GM23248 (cell line): Measurements from ENCODE around the gene RIBC2. TPM values are rescaled to one million over a fixed set of nuclear protein-coding genes. Genes with fewer than 3 reads are reported as not detected.

Experiments used
- DNase-seq: peaks from one replicate; pipeline ENCODE4 v3.0.0-alpha.2; 2015
- H2AFZ ChIP-seq: fragments of 200-600 bp; sonication (generic); 2 replicates; pipeline ENCODE4 v1.6.1; 2016; ENCODE audit warnings: antibody characterized with exemption
- H3F3A ChIP-seq: fragments of 200-600 bp; sonication (generic); 2 replicates; pipeline ENCODE4 v1.6.1; 2016; ENCODE audit warnings: mild to moderate bottlenecking, antibody characterized with exemption, mixed run types; ENCODE audit not compliant: insufficient read depth
- H3K27ac ChIP-seq: fragments of 200-600 bp; sonication (generic); 2 replicates; pipeline ENCODE4 v1.5.1; 2016; ENCODE audit warnings: mild to moderate bottlenecking
- H3K27me3 ChIP-seq: fragments of 200-600 bp; sonication (generic); replicated peaks from 2 replicates; pipeline ENCODE4 v1.6.1; 2016; ENCODE audit warnings: mild to moderate bottlenecking; ENCODE audit not compliant: insufficient read depth
- H3K36me3 ChIP-seq: fragments of 200-600 bp; sonication (generic); 2 replicates; pipeline ENCODE4 v1.6.1; 2016; ENCODE audit warnings: low read depth, mild to moderate bottlenecking
- H3K4me1 ChIP-seq: fragments of 200-600 bp; sonication (generic); 2 replicates; pipeline ENCODE4 v1.6.1; 2016; ENCODE audit warnings: mild to moderate bottlenecking; ENCODE audit not compliant: insufficient read depth
- H3K4me2 ChIP-seq: fragments of 200-600 bp; sonication (generic); one replicate; pipeline ENCODE4 v1.6.1; 2016; ENCODE audit warnings: mild to moderate bottlenecking; ENCODE audit not compliant: unreplicated experiment
- H3K4me3 ChIP-seq: fragments of 200-600 bp; sonication (generic); 2 replicates; pipeline ENCODE4 v1.5.1; 2016; ENCODE audit warnings: mild to moderate bottlenecking
- H3K79me2 ChIP-seq: fragments of 200-600 bp; sonication (generic); 2 replicates; pipeline ENCODE4 v1.6.1; 2016; ENCODE audit warnings: mild to moderate bottlenecking; ENCODE audit not compliant: insufficient read depth
- H3K9ac ChIP-seq: fragments of 200-600 bp; sonication (generic); 2 replicates; pipeline ENCODE4 v1.6.1; 2016; ENCODE audit warnings: mild to moderate bottlenecking
- H3K9me2 ChIP-seq: fragments of 200-600 bp; sonication (generic); 2 replicates; pipeline ENCODE4 v1.6.1; 2016; ENCODE audit warnings: mixed run types, mild to moderate bottlenecking, moderate library complexity; ENCODE audit not compliant: insufficient read depth
- H3K9me3 ChIP-seq: fragments of 200-600 bp; sonication (generic); one replicate; pipeline ENCODE4 v1.6.1; 2017; ENCODE audit warnings: low read depth
- H4K20me1 ChIP-seq: fragments of 200-600 bp; sonication (generic); 2 replicates; pipeline ENCODE4 v1.6.0; 2016; ENCODE audit not compliant: insufficient read depth
- EZH2 ChIP-seq: fragments of 200-600 bp; sonication (generic); IDR thresholded peaks from 2 replicates; pipeline ENCODE4 v1.6.1; 2018; ENCODE audit warnings: antibody characterized with exemption, mild to moderate bottlenecking; ENCODE audit not compliant: insufficient read depth, poor library complexity, severe bottlenecking
- EZH2phosphoT487 ChIP-seq: fragments of 200-600 bp; sonication (generic); IDR thresholded peaks from 2 replicates; pipeline ENCODE4 v1.6.1; 2018; ENCODE audit warnings: antibody characterized with exemption, moderate library complexity, mild to moderate bottlenecking, low read depth; ENCODE audit not compliant: insufficient read depth
- WGBS, 2 experiments: methylation state at CpG; one replicate each; pipeline ENCODE4 v1.1.6; 2015 to 2017; ENCODE audit warnings: low lambda C conversion rate in 2 of 2, low coverage in 1 of 2; ENCODE audit errors: missing lambda C conversion rate in 2 of 2; 5-methylcytosine and 5-hydroxymethylcytosine counted together
- in situ Hi-C: fragments of 300-500 bp; cut with MboI; formaldehyde crosslinking; loops from 2 replicates; pipeline ENCODE4 v1.15.0; 2020
- polyA plus RNA-seq: library from polyadenylated mRNA; unstranded; fragments of >200 nt; fragmentation: Nextera tagmentation; extraction: Ambion mirVana; gene quantifications from 2 replicates; pipeline ENCODE4 v1.2.1, GENCODE V29; 2016
- total RNA-seq: library from RNA; depleted of rRNA; stranded (reverse); fragments of >200 nt; shearing (Covaris generic); gene quantifications from 2 replicates; pipeline ENCODE4 v1.2.3, GENCODE V29; 2014

Gene RIBC2
- total and polyA plus RNA-seq, 2 experiments from 2014 or later: 0.32 to 1.3 TPM

DNA sequence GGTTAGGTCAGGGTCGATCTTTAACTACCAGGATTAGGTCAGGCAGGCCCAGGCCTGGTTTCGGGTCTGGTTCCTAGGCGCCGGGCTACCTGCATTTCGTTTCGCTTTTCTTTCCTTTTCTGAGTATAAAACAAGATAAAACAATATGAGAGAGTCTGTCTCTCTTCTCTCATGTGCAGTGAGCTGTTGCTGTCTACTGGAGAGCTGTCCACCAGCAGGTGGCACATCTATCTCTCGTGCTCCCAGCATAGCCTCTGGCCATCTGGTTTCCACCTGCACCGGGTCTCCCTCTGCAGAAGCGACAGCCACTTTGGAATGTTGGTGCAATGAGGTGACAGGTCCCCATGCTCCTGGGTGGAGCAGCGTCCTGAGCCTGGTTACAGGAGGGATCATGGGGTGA is 27.6 kb downstream of the RIBC2 start:
- H3K36me3 ChIP-seq: no peaks in the 10 kb centered on the region
- H3K9me3 ChIP-seq: no peaks in the 10 kb centered on the region
- DNase-seq: peak; percentile 78
- 9 to 11% methylated on average over 10 of the region's 10 CpGs for WGBS, 2 experiments
- no peak overlapping the region for H3K27ac ChIP-seq
- no peaks in the 10 kb centered on the region for H3K79me2 ChIP-seq
- H4K20me1 ChIP-seq: no peaks in the 10 kb centered on the region
- TF ChIP-seq EZH2phosphoT487: no peak
- TF ChIP-seq EZH2: no peak
- H3K27me3 ChIP-seq: no peaks in the 10 kb centered on the region
- no peaks in the 10 kb centered on the region for H3F3A ChIP-seq
- H2AFZ ChIP-seq: no peak overlapping the region
- no peaks in the 10 kb centered on the region for H3K9me2 ChIP-seq
- in situ Hi-C loops: no loop called here
- H3K4me2 ChIP-seq: peak overlapping the region; percentile 47
- no peaks in the 10 kb centered on the region; the same call in 1 of the 2 replicates for H3K4me1 ChIP-seq
- no peak overlapping the region for H3K9ac ChIP-seq
- H3K4me3 ChIP-seq: no peak overlapping the region

GRCh38 chr22:45442116-45442515 is 28.6 kb downstream of the RIBC2 start:
- Histone ChIP-seq H3K9ac (no peak overlapping the region), H3K27ac (no peak overlapping the region), H3K9me3 (no peaks in the 10 kb centered on the region), H3K36me3 (no peaks in the 10 kb centered on the region), H2AFZ (no peak overlapping the region), H3K27me3 (no peaks in the 10 kb centered on the region), H3K9me2 (no peaks in the 10 kb centered on the region), H4K20me1 (no peaks in the 10 kb centered on the region), H3K79me2 (no peaks in the 10 kb centered on the region), H3K4me1 (peaks cover 5% of the 10 kb centered on the region), H3F3A (peaks cover 5% of the 10 kb centered on the region; the same call in 1 of the 2 replicates), H3K4me2 (no peak overlapping the region), H3K4me3 (no peak overlapping the region)
- 40 to 57% methylated on average over 5 of the region's 5 CpGs for WGBS, 2 experiments
- in situ Hi-C loops: no loop called here
- no peak for DNase-seq
- TF ChIP-seq EZH2: no peak

DNA sequence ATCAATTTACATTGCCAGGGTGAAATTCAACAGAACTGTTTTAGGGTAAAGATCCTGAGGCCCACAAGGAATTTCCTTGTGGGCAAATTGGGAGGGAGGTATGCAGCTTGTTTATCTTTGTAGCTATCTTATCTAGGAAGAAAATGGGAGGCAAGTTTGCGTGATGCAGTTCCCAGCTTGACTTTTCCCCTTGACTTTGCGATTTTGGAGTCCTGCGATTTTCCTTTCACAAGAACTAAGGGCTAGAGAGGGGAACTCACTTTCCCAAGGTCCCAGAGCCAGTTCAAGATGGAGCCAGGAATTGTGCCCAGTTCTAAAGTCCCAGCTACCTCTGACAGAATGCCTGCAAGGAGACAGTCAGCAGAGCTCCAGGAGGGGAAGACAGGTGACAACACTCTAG is 30.7 kb downstream of the RIBC2 start:
- in situ Hi-C loops: no loop called here
- Histone ChIP-seq H3K4me1 (peaks cover 14% of the 10 kb centered on the region), H3K9ac (no peak overlapping the region), H3K27ac (no peak overlapping the region), H3K4me3 (no peak overlapping the region), H3K9me3 (no peaks in the 10 kb centered on the region), H3F3A (peaks cover 5% of the 10 kb centered on the region; the same call in 1 of the 2 replicates), H2AFZ (no peak overlapping the region), H3K4me2 (no peak overlapping the region), H3K9me2 (no peaks in the 10 kb centered on the region), H3K79me2 (no peaks in the 10 kb centered on the region), H4K20me1 (no peaks in the 10 kb centered on the region), H3K27me3 (no peaks in the 10 kb centered on the region), H3K36me3 (no peaks in the 10 kb centered on the region)
- DNase-seq: no peak
- WGBS, 2 experiments: 96 to 100% methylated on average over 3 of the region's 3 CpGs
- TF ChIP-seq EZH2 (no peak), EZH2phosphoT487 (no peak)

GRCh38 chr22:45445031-45445710 is 31.7 kb downstream of the RIBC2 start:
- no peak for TF ChIP-seq EZH2phosphoT487
- TF ChIP-seq EZH2: no peak
- Histone ChIP-seq H3K9me2 (no peaks in the 10 kb centered on the region), H3K4me3 (no peak overlapping the region), H3K9ac (no peak overlapping the region), H3K27me3 (no peaks in the 10 kb centered on the region), H4K20me1 (no peaks in the 10 kb centered on the region), H3K4me1 (peaks cover 18% of the 10 kb centered on the region), H3K79me2 (no peaks in the 10 kb centered on the region), H3K36me3 (no peaks in the 10 kb centered on the region), H3F3A (peaks cover 12% of the 10 kb centered on the region), H2AFZ (no peak overlapping the region), H3K27ac (no peak overlapping the region), H3K9me3 (no peaks in the 10 kb centered on the region), H3K4me2 (no peak overlapping the region)
- in situ Hi-C loops: loop anchor here (5.0 kb wide), 1 partner anchor 107 kb away; no protein-coding TSS in a partner anchor
- DNase-seq: no peak
- WGBS, 2 experiments: 87 to 90% methylated on average over 12 to 14 of the region's 14 CpGs
